ENCODE measurements around the gene MUCL3.
A peak's percentile ranks its signal among the peaks of the same experiment; 100 is the strongest.
"Not testable (repeated sequence)": the region's sequence is repeated elsewhere in the genome, so short reads cannot be mapped to it uniquely, and the experiment has no call there.

Gene MUCL3

GRCh38 chr6:30914076-30914853 lies 26.5 kb upstream of the MUCL3 start, which contains the start of gene VARS2:
TSS of gene VARS2 (plus strand) at chr6:30914238. CDS start at chr6:30914837, 599 bp downstream.
- peak; percentile 78 to 87 (median 80) for DNase-seq

DNA sequence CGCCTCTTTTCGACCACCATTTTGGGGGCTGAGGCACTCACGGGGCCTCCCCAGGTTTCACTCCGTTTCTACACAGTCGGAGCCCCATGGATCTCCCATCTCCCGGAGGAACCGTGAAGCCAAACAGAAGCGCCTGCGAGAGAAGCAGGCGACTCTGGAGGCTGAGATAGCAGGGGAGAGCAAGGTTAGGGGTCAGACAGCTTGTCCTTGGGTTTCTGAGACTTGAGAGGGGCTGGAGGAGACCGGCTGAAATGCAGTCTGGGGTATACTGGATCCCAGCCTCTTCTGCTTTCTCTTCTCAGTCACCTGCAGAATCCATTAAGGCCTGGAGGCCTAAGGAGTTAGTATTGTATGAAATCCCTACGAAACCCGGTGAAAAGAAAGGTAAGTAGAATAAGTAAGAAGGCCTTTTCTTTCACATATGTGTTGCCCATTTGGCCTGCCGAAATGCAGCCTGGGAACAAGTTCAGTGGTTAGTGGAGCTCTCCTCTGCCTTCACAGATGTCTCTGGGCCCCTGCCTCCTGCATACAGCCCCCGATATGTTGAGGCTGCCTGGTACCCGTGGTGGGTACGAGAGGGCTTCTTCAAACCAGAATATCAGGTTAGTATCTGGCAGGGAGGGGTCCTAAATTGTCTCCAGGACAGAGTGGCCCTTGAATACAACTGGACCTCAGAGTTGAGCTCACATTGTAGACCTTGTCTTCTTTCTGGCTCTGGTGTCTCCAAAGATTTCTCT lies 25.8 kb upstream of the MUCL3 start:
- DNase-seq, result no peak

DNA sequence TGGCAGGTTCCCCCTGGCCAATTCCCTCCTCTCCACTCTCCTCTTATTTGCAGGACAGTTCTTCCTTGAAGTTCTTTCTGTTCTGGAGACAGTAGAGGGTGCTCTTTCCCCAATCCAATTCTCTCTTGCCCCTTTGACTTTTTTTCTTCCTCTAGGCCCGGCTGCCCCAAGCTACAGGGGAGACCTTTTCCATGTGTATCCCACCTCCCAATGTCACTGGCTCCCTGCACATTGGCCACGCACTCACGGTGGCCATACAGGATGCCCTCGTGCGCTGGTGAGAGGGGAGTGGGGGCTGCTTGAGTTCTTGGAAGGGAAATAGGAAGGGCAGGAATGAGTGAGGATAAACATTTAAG lies 25.2 kb upstream of the MUCL3 start:
- DNase-seq, result peak in 1 of 5 donors; percentile 49

- no peak for DNase-seq
These were observed 23.7 kb upstream of the MUCL3 start for GRCh38 chr6:30917041-30917440.

DNA sequence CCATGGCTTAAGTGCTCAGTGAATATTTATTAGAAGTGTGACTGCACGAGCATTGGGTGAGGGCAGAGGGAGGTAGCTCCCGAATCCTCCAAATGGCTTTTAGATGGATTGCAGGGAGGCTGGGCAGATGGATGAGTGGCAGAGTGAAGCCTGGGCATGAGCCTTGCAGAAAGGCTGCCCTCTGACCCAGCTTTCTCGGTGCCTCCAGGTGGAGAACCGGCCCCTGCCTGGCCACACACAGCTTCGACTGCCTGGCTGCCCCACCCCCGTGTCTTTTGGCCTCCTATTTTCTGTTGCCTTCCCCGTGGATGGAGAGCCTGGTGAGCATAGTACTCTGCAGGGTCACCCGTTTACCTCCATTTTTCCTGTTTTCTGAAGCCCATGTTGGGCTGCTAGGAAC lies 23.3 kb upstream of the MUCL3 start:
- no peak for DNase-seq

GRCh38 chr6:30918670-30919069 lies 22.1 kb upstream of the MUCL3 start:
- DNase-seq, result no peak

DNA sequence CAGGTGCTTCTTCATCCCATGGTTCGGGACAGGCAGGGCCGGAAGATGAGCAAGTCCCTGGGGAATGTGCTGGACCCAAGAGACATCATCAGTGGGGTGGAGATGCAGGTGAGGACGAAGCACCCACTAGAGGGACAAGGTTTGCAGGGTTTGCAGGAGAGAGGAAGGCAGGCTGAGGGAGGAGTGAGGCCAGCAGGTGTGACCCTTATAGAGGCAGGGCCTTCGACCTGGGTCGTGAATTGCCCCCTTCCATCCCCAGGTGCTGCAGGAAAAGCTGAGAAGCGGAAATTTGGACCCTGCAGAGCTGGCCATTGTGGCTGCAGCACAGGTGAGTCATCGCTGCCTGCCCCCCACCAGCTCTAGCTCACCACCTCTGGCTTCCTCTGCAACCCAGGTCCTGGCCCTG lies 18.3 kb upstream of the MUCL3 start:
- no peak for DNase-seq

- not testable (repeated sequence) for DNase-seq
These were observed 16.6 kb upstream of the MUCL3 start for GRCh38 chr6:30924040-30924627.

- DNase-seq, result no peak
These were observed 14.1 kb upstream of the MUCL3 start for GRCh38 chr6:30926644-30927043.

DNA sequence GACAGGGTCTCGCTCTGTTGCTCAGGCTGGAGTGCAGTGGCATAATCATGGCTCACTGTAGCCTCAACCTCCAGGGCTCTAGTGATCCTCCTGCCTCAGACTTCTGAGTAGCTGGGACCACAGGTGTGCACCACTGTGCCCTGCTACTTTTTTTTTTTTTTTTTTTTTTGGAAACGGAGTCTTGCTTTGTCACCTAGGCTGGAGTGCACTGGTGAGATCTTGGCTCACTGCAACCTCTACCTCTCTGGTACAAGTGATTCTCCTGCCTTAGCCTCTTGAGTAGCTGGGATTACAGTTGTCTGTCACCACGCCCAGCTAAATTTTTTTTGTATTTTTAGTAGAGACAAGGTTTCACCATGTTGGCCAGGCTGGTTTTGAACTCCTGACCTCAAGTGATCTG lies 13.7 kb upstream of the MUCL3 start:
- DNase-seq, result not testable (repeated sequence)

DNA sequence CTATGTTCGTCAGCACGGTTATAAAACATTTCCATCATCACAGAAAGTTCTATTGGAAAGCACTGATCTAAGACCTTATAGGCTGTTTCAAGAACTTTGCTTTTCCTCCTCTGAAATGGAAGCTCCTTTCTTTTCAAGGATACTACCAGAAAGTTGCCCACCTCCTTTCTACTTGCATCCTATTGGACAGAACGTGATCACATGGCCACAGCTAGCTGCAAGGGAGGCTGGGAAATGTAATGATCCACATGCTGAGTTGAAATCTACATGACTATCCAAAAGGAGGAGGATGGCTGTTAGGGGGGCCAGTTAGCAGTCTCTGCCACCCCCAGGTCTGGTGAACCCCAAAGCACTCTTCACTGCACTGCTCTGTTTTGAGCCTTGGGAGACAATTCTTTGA lies 12.1 kb upstream of the MUCL3 start:
- no peak for DNase-seq

DNA sequence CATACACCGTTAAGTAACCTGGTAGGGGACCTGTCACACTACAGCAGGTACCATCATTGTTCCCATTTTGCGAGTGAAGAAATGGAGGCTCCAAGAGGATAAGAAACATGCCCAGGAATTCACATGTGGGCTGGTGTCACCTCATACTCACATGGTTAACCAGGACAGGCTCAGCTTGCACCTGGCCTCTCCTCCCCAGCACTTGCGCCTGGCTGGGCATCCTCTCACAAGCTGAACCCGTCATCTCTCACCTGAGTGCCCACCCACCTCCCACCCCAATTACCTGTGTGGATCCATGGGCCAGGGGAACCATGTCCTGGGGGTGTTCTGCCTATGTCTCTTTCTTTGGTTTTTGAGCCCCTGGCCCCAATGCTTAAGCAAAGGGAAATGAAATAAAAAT lies 10.3 kb upstream of the MUCL3 start:
- DNase-seq, result no peak

DNA sequence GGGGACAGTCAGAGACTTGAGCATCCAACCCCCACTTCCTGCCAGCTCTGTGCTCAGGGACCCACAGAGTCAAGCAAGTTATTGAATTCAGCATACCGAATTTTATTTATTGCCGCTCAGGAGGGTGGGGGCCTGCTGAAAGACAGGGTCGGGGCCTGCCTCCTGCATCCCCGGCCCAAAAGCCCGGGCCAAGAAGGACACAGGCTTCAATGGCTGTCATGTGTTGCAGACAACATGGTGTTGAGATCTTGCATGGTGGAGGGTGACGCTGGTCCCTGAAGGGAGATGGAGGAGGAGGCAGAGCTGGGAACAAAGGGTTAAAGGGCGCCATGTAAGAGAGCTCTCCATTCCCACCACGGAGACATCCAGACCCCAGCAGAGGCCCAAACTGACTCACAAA lies 9.5 kb upstream of the MUCL3 start:
- no peak for DNase-seq

- no peak for DNase-seq
These were observed 8.7 kb upstream of the MUCL3 start, which contains the start of gene SFTA2 for GRCh38 chr6:30931969-30932645. TSS of gene SFTA2 (minus strand) at chr6:30932170. CDS start at chr6:30932096, 74 bp downstream.

GRCh38 chr6:30932665-30933365 lies 8.0 kb upstream of the MUCL3 start:
- DNase-seq, result no peak

- DNase-seq, result no peak
These were observed 5.8 kb upstream of the MUCL3 start for GRCh38 chr6:30935018-30935417.

DNA sequence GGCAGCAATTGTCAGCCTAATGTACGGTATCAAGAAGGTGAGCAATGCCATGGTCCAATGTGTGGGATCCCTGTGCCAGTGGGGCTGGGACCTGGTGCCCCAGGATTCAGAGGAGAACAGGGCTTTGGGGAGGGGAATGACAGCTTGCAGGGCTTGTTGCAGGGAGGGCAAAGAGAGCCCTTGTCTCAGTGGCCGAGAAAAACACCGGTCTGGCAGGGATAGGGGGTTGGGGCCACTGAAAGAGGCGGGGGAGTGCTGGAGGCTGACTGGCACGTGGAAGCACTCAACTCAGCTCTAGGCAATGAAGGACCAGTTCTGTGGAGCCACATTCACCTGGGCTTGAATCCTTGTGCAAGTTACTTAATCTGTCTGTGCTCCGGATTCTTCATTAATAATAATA lies 3.5 kb upstream of the MUCL3 start:
- DNase-seq, result no peak

DNA sequence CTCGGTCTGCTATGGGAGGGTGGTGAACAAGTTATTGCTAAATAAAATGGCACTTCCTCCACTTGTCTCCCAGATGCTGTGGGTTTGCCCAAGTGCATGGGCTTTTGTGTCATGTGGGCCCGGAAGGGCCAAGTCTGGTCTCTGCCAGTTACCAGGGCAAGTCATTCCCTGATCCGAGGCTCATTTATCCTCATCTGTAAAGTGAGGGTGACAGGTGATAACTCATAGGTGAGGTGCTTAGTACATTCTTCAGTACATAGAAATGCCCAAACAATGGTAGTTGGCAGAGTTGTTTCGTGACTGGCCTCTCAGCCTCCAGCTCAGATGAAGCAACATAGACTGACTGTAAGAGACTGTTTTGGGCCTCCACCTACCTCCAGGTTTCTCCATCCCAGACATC lies 2.0 kb upstream of the MUCL3 start:
- no peak for DNase-seq

DNA sequence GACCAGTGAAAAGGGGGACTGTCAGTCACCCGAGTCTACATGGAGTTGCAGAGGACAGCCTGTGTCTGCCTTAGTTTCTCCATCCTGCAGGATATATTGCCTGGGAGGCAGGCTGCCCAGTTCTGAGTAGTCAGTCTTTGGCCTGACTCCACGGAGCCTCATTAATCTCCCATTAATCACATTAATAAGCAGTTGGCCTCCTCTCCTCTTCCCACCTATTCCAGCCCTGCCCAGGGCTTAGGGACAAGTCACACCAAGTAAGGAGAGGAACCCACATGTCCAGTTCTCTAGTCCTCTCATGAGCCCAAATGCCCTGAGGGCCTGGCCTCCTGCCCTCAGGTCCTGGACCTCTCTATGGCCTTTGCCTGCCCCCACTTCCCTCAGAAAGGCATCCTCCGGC lies 1.3 kb upstream of the MUCL3 start:
- no peak for DNase-seq

DNA sequence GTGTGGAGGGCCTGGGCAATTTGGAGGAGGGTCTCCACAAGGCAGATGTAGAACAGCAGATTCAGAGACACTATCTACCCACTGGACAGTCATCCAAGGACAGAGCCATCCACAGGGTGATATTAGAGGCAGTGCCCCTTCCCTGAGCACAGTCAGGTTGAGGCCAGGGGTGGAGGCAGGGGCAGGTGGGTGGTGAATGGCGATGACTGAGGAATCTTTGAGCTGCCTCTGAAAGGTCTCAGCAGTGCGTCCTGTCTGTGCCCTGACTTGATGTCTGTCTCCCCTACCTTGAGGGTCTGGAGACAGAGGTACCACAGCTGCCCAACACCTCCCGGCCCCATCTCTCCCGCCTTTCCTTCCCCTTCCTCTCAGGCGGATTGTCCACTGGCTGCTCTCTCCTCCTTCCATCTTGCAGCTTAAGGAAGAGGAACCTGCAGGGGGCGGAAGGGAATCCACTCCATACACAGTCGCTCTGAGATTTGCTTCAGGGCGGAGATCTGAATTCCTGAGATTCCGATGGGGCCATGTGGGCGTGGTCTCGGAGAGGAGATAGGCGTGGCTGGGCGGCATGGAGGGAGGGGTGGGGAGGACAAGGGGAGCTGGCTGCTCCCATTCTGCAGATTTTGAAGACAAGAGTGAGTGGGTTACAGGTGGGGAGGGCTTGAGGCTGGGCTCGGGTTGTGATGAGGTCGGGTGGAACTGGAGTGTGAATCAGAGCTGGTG lies 1.7 kb downstream of the MUCL3 start:
- DNase-seq, result no peak

DNA sequence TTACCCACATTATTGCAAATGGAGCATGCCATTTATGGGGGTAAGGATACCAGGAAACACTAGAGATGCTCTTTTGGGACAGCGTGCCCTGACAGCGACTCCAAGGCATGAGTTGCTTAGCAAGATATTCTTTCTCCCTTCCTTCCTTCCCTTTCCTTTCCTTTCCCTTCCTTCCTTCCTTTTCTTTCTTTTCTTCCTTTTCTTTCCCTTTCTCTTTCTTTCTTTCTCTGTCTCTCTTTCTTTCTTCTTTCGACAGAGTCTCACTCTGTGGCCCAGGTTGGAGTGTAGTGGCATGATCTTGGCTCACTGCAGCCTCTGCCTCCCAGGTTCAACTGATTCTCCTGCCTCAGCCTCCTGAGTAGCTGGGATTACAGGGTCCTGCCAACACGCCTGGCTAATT lies 3.3 kb downstream of the MUCL3 start:
- no peak for DNase-seq

- DNase-seq, result no peak
These were observed 4.5 kb downstream of the MUCL3 start for GRCh38 chr6:30945281-30945680.
